ENCODE results near the gene TCF4.

DNA sequence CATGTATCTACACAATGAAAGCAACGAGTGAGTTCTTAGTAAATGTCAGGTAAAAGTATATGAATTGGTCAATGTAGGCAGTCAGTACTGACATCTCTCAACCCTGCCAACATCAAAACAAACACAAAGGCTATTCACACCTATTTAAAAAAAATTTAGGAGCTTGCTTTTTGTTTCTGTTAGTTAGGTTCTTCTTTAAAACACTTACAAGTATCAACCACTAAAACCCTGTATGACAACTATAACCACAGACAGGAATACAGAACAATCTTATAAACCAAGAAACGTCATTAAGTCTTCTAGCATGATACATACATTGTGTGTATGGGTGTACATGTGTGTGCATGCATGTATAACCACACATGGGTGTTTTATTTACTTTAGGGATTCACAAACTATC, 131.0 kb downstream of the TCF4 start:
- no peak for TF ChIP-seq ZC3H10 (CRISPR knock-in tag; IDR thresholded peaks at IDR 0.05)
- TF ChIP-seq ARNTL (CRISPR knock-in tag; IDR thresholded peaks at IDR 0.05; ENCODE audit: borderline replicate concordance, low read depth): no peak
- no peak for TF ChIP-seq ZNF8 (CRISPR knock-in tag; IDR thresholded peaks at IDR 0.05)
- TF ChIP-seq, protein P1, sequence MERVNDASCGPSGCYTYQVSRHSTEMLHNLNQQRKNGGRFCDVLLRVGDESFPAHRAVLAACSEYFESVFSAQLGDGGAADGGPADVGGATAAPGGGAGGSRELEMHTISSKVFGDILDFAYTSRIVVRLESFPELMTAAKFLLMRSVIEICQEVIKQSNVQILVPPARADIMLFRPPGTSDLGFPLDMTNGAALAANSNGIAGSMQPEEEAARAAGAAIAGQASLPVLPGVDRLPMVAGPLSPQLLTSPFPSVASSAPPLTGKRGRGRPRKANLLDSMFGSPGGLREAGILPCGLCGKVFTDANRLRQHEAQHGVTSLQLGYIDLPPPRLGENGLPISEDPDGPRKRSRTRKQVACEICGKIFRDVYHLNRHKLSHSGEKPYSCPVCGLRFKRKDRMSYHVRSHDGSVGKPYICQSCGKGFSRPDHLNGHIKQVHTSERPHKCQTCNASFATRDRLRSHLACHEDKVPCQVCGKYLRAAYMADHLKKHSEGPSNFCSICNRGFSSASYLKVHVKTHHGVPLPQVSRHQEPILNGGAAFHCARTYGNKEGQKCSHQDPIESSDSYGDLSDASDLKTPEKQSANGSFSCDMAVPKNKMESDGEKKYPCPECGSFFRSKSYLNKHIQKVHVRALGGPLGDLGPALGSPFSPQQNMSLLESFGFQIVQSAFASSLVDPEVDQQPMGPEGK (CRISPR knock-in tag; IDR thresholded peaks at IDR 0.05; ENCODE audit: borderline replicate concordance): no peak
- TF ChIP-seq ZNF565 (CRISPR knock-in tag; conservative IDR thresholded peaks at IDR 0.05; ENCODE audit: low read depth): no peak
- TF ChIP-seq, protein P2, sequence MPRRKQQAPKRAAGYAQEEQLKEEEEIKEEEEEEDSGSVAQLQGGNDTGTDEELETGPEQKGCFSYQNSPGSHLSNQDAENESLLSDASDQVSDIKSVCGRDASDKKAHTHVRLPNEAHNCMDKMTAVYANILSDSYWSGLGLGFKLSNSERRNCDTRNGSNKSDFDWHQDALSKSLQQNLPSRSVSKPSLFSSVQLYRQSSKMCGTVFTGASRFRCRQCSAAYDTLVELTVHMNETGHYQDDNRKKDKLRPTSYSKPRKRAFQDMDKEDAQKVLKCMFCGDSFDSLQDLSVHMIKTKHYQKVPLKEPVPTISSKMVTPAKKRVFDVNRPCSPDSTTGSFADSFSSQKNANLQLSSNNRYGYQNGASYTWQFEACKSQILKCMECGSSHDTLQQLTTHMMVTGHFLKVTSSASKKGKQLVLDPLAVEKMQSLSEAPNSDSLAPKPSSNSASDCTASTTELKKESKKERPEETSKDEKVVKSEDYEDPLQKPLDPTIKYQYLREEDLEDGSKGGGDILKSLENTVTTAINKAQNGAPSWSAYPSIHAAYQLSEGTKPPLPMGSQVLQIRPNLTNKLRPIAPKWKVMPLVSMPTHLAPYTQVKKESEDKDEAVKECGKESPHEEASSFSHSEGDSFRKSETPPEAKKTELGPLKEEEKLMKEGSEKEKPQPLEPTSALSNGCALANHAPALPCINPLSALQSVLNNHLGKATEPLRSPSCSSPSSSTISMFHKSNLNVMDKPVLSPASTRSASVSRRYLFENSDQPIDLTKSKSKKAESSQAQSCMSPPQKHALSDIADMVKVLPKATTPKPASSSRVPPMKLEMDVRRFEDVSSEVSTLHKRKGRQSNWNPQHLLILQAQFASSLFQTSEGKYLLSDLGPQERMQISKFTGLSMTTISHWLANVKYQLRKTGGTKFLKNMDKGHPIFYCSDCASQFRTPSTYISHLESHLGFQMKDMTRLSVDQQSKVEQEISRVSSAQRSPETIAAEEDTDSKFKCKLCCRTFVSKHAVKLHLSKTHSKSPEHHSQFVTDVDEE (CRISPR knock-in tag; IDR thresholded peaks at IDR 0.05): no peak
- TF ChIP-seq, protein P3, sequence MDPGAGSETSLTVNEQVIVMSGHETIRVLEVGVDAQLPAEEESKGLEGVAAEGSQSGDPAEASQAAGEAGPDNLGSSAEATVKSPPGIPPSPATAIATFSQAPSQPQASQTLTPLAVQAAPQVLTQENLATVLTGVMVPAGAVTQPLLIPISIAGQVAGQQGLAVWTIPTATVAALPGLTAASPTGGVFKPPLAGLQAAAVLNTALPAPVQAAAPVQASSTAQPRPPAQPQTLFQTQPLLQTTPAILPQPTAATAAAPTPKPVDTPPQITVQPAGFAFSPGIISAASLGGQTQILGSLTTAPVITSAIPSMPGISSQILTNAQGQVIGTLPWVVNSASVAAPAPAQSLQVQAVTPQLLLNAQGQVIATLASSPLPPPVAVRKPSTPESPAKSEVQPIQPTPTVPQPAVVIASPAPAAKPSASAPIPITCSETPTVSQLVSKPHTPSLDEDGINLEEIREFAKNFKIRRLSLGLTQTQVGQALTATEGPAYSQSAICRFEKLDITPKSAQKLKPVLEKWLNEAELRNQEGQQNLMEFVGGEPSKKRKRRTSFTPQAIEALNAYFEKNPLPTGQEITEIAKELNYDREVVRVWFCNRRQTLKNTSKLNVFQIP (CRISPR knock-in tag; IDR thresholded peaks at IDR 0.05; ENCODE audit: borderline replicate concordance, low read depth): no peak
- TF ChIP-seq RARB (CRISPR knock-in tag; IDR thresholded peaks at IDR 0.05): no peak
- TF ChIP-seq SNAI2 (CRISPR knock-in tag; IDR thresholded peaks at IDR 0.05): no peak

All from SK-N-SH treated with all-trans-retinoic acid at 6 μM for 48 hours (cell line).